ENCODE results near the gene DAO.

Gene DAO

DNA sequence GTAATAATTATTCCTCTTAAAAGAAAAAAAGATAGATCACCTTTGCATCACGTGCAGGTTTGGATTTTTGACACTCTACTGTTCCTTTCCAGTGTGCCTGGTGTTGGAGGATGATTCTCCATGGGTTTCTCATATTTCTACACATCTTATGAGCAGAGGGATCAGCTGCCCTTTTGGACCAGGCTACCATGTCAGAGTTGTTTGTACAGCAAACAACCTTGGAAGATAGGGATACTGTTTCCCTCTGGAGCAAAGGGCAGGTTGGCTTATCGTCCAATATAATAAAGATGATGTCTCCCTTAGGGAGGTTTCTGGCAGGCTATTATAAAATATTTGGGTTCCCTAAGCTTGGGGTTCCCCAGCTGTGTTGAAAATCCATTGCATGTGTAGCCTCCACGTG is 42.1 kb downstream of the DAO start:
- TF ChIP-seq, protein P1, sequence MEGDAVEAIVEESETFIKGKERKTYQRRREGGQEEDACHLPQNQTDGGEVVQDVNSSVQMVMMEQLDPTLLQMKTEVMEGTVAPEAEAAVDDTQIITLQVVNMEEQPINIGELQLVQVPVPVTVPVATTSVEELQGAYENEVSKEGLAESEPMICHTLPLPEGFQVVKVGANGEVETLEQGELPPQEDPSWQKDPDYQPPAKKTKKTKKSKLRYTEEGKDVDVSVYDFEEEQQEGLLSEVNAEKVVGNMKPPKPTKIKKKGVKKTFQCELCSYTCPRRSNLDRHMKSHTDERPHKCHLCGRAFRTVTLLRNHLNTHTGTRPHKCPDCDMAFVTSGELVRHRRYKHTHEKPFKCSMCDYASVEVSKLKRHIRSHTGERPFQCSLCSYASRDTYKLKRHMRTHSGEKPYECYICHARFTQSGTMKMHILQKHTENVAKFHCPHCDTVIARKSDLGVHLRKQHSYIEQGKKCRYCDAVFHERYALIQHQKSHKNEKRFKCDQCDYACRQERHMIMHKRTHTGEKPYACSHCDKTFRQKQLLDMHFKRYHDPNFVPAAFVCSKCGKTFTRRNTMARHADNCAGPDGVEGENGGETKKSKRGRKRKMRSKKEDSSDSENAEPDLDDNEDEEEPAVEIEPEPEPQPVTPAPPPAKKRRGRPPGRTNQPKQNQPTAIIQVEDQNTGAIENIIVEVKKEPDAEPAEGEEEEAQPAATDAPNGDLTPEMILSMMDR (IDR thresholded peaks at IDR 0.05) = no peak

DNA sequence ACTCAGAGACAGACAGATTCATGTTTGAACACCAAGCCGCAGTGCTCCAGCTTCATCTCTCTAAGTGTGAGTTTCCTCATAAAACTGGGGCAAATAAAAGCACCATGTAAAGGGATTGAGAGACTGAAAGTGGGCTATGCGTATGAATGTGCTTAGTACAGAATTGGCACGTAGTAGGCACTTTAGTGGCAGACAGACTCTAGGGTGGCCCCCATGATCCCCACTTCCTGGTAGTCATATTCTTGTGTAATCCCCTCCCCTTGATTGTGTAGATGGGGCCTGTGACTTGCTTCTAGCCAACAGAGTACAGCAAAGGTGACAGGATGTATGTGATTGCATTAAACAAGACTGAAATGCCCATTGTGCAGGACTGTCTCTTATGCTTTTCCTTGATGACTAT is 43.0 kb downstream of the DAO start:
- TF ChIP-seq, protein P1 (IDR thresholded peaks at IDR 0.05) = no peak

DNA sequence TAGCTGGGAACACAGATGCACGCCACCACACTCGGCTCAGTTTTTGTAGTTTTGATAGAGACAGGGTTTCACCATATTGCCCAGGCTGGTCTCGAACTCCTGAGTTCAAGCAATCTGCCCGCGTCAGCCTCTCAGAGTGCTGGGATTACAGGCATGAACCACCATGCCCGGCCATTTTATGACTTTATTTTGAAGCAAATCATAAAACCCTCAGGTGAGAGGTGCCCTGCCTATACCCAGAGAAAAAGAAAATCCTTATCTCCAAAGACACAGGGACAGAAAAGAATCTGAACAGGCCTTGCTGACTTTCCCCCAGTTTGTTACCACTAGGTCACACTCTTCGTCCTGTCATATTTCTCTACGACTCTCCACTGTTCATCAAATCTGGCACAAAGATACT is 48.8 kb downstream of the DAO start:
- TF ChIP-seq, protein P1 (IDR thresholded peaks at IDR 0.05) = no peak

DNA sequence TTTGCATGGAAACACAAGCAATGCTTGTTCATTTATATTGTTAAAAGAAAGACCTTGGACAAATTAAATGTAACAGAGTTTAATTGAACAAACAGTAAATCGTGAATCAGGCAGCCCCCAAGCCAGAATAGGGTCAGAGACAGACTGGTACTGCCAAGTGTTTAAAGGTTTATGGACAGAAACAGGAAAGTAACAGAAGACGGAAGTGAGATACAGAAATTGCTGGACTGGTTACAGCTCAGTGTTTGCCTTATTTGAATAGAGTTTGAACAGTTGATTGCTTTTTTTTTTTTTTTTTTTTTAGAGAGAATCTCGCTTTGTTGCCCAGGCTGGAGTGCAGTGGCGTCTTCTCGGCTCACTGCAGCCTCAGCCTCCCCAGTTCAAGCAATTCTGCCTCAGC is 50.3 kb downstream of the DAO start:
- TF ChIP-seq, protein P1 (IDR thresholded peaks at IDR 0.05) = no peak

DNA sequence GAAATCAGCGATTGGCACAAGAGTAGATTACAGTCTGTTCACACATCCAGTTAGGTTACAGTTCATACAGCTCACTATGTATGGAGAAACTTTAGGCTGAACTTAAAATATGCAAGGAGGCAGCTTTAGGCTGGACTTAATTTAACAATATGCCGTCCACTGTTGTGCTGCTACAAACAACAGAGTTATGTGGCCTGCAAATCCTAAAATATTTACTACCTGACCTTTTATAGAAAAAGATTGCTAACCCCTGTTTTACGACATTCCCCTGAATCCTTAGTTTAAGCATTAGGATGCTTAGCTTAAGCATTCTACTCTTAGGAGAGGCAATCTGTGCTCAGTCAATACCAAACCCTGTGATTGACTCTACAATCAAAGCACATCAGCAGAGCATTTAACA is 50.9 kb downstream of the DAO start:
- TF ChIP-seq, protein P1 (IDR thresholded peaks at IDR 0.05) = no peak

DNA sequence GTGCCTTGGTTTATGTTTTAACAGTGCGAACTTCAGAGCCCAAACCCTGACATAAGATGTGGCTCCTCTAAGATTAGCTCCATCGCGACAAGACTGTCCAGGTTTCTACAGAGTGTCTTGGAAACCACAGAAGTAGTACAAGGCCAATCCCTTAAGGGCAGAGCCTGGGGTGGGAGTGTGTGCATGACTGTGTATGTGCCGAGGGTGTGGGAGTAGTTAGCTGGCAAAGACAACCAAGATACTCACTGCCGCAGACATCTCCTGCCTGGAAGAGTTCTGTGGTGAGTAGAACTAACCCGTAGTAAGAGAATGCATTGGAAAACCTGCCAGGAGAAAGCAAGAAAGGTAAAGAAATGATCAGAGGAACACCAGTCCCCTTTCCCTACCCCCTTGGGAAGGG is 54.1 kb downstream of the DAO start:
- TF ChIP-seq, protein P1 (IDR thresholded peaks at IDR 0.05) = no peak

DNA sequence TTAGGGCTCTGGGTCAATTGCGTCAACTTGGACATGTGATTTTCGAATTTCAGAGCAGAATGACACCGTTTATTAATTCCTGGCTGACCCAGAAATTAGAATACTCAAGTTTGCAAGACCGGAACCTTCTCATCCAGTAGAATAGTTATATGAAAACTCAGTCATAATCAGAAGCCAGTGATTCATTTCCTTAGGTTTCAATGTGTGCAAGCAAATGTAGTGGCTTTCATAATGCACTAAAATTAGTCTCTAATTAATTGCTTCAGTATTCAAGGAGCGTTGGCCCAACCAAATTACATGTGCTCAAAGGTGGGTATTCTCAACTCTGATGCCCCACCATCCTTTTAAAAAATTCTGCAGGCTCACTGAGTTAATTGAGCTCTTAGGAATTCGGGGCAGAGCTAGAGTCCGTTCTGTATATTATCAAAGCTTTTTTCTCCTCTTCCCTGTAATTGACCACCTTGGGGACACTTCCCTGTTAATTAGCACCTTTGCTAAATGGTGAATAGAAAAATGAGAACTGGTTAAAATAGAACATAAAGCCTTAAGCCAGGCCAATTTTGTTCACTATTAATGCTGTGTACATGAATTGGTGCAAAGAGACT is 55.4 kb downstream of the DAO start:
- TF ChIP-seq, protein P1 (IDR thresholded peaks at IDR 0.05) = no peak

Measured in LNCAP (cell line).